HG02870 (cell line): Measurements from ENCODE around the gene CYP27B1.

Source experiments
- ATAC-seq: cut with Tn5 transposase; IDR thresholded peaks from one replicate; pipeline ENCODE4 v1.9.1; 2021; ENCODE audit warnings: mild to moderate bottlenecking, moderate library complexity; ENCODE audit not compliant: unreplicated experiment

The CYP27B1 gene

GRCh38 chr12:57737467-57738460, 29.1 kb downstream of the CYP27B1 start:
- ATAC-seq, result no peak

DNA sequence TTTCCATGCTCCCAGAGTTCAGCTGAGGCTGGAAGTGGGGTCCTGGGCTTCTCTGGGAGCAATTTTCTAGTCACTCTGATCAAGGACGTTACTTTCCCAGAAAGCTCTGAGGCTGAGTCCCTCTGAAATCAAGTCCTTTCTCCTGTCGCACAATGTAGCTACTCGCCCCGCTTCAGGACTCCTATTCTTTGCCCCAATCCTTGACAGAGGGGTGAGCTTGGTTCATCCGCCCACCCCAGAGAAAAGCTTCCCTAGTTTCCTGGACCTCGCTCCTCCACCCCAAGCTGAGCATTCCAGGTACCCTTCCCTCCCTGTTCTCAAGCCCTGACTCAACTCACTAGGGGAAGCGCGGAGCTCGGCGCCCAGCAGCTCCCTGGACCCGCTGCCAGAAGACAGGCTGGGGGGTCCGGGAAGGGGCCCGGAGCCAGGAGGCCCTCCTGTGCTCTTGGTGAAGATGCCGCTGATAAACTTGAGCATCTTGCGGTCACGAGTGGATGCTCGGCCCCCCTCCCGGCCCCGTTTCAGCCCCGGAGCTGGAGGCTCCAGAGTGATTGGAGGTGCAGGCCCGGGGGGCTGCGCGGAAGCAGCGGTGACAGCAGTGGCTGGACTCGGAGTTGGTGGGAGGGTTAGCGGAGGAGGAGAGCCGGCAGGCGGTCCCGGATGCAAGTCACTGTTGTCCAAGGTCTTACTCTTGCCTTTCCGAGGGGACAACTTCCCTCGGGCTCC, 30.0 kb downstream of the CYP27B1 start:
- no peak for ATAC-seq

GRCh38 chr12:57735952-57736740, 30.7 kb downstream of the CYP27B1 start:
- no peak for ATAC-seq

DNA sequence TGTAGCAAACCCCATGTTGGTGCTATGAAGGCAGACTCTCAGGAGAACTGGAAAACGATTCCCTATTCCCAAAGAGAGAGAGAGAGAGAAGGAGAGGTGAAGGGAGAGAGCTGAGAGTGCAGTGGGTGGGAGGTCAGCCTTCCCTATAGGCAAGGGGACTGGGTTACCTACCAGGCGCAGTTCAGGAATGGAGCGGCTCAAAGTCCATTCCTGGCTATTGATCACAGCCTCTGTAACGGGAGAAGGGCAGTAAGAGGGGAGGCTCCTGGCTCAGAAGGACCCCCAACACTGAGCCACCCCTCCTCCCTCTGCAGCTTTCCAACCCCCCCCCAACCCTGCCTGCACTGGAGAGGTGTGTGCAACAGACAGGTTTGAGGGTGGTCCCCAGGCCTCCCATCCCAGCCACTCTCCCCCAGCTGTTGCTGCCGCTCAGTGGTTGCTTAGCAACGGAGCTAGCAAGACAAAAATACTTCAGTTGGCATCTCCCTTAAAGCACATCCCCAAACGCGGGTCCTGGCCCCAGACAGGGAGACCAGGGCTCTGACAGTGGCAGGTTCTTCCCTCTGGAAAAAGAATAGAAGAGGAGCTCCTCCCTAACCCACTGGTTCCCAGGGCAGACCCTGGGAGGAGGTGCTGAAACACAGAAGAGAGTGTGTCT, 31.6 kb downstream of the CYP27B1 start:
- no peak for ATAC-seq

- no peak for ATAC-seq
Measured at GRCh38 chr12:57734591-57734990, 32.3 kb downstream of the CYP27B1 start.

DNA sequence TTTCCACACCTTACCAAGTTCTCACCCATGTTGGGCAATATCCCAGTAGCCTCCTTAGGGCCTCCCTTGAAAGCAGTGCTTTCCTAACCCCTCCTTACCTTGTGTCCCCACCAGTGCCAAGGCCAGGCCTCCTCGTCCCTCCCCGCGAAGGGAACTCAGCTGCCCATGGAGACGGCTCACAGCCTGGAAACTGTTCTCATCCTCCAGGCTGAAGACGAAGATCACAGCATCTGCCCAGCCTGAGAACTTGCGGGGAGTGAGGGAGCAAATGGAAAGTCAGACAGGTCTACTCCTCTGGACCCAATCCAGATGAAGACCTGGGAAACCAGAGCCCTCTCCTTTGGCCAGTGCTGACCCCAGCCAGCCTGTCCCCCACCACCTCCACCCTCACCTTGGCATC, 33.0 kb downstream of the CYP27B1 start:
- no peak for ATAC-seq

DNA sequence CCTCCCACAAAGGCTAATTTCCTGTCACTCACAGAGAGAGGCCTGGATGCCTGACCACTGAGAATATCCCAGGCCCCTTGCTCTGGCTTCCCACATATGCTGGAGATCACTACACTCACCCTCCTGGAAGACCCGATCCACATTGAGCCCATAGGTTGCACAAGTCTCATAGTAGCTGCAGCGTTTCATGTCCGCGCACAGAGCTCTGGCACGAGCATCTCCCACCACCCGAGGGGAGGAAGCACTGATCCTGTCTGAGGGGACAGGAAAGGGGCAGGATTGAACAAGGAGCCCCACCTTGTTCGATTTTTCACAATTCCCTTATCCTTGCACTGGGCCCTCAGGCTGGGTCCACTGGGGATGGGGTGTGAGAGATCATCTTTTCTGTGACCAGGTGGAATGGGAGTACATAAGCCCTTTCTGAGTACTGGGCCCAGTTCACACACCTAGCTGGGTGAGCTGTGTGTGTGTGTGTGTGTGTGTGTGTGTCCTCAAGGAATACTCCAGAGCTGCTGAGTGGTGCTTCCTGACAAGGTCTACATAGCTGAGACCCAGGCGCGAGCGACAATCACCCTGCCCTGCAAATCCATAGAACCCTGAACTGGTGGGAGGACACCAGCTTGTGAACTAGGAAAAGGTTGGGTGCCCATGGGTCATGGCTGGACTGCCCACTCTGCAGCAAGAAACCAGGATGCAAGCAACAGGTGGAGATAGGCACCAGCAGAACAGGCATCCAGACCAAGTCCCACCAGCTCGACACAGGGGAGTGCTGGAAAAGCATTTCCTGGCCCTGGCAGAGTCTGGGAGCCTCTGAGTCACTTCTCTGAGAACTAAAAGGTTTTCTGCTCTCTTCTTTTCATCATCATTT, 33.9 kb downstream of the CYP27B1 start:
- no peak for ATAC-seq

DNA sequence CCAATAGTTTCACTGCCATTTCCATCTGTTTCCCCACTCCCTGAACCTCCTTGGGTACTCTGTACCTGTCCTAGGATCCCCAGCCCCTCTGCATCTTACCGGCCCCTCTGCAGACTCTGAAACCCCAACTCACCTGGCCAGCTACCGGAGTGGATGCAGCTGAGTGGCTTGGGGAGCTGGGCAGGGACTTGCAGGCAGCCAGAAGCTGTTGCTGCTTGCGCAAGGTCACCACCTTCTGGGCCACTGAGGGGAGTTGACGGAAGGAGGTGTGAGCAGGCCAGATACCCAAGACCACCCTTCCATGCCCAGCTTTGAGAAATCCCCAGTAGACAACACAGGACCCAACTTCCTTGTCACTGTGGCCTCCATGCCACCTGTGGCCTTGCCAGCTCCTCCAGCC, 34.6 kb downstream of the CYP27B1 start:
- no peak for ATAC-seq

DNA sequence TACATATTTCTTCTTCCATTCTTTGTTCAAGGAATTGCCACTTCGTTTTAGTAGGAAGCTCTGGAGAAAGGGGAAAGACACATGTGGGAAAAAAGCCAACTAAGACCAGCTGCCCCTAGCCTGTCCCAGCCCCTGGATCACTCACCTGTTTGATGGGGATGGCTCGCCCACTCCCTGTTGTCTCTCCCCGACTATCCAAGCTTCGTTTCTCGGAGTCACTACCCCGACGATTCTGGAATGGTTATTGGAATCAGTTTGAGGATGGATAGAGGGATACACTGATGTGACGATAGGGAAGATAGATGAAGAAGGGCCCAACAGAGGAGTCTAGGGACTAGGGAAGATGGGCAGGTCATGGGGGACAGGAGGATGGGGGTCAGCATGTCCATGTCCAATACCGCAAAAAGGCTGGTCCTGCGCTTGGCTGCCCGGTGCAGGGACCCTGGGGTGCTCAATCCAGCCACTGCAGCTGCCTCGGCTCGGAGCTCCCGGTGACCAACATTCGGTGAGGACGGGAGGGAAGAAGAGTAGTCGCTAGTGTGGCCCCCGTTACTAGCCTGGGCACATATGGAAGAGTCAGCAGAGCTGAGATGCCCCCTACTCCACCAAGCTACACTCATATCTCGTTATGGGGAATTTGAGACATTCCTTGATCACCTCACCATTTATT, 35.3 kb downstream of the CYP27B1 start:
- no peak for ATAC-seq

DNA sequence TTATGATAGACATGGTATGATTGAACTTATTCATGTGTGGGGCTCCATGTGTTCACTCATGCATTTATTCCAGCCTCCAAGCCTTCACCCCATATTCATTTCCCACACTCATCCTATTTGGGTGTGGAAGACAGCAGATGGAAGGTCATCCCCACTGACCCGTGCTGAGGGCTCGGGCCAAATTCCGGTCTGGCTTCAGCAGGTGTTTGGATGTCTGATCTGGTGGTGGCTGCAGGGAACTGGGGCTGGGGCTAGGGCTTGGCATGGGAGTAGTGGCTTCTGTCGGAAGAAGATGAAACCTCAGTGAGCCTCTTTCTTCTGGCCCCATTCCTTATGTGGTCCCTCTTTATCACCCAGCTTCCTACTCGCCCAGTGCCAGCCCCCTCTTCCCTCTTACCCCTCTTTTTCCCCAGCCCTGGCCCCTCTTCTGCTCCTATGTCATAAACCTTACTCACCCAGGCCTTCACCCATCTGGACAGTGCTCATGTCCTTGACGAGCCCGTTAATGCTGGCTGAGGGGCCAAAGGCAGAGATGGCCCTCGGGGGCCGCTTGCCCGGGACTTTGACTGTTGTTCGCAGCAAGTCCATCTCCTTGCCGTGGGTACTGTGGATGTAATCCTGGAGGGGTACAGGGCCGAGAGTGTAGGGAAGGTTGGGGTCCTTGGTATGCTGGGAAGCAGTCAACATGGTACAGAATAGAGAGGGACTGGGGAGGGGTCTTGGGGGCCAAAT, 36.4 kb downstream of the CYP27B1 start:
- no peak for ATAC-seq

DNA sequence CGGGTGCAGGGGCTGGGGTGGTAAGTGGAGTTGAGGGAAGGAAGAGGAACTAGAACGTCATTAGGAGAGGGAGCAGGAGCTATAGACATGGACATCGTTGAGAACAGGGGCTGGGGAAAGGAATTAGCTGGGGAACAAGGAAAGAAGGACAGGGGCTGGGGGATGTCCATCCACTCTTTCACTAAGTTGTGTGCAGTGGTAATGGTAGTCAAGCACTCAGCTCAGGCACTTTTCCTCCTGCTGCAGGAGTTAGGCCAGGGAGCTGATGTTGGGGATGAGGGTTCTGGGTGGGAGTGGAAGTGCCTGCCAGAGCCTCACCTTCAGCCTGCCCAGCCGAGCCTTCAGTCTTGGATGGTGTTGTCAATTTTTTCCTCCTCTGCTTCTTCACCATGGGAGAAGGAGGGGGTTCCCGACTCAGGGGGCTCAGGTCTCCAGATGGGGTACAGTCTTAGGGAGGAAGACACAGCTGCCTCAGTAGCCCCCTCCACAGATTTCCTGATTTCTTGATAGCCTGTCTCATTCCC, 37.5 kb downstream of the CYP27B1 start:
- ATAC-seq, result no peak

GRCh38 chr12:57727758-57728395, 39.0 kb downstream of the CYP27B1 start:
- ATAC-seq, result no peak

DNA sequence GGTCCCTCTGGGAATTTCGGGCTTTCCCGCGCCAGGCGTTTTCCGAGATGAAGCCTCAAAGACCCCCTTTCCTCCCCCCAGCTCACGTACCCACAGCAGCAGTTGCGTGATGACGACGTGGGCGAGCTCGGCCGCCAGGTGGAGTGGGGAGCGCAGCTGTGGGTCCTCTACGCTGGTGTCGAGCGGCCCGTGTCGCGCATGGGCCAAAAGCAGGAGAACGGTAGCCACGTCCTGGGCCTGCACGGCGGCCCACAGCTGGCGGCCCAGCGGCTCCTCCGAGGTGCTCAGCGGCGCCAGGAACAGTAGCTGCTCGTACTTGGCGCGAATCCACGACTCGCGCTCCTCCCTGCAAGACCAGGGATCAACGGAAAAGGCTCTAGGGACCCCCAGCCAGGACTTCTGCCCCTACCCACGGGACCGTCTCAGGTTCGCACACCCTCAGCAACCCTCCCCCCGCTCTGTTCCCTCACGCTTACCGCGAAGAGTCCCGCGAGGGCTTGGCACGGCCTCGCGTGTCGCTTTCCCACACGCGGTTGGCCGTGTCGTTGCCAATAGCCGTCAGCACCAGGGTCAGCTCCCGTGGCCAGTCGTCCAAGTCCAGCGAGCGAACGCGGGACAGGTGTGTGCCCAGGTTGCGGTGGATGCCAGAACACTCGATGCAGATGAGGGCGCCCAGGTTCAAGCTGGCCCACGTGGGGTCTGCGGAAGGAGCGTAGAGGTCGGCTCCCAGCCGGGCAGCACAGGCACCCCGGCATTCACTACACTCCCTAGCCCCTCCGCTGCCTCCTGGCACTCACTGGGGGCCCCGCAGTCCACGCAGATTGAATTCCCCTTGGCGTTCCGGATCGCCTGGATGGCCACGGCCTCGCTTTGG, 39.8 kb downstream of the CYP27B1 start:
- ATAC-seq, result no peak

DNA sequence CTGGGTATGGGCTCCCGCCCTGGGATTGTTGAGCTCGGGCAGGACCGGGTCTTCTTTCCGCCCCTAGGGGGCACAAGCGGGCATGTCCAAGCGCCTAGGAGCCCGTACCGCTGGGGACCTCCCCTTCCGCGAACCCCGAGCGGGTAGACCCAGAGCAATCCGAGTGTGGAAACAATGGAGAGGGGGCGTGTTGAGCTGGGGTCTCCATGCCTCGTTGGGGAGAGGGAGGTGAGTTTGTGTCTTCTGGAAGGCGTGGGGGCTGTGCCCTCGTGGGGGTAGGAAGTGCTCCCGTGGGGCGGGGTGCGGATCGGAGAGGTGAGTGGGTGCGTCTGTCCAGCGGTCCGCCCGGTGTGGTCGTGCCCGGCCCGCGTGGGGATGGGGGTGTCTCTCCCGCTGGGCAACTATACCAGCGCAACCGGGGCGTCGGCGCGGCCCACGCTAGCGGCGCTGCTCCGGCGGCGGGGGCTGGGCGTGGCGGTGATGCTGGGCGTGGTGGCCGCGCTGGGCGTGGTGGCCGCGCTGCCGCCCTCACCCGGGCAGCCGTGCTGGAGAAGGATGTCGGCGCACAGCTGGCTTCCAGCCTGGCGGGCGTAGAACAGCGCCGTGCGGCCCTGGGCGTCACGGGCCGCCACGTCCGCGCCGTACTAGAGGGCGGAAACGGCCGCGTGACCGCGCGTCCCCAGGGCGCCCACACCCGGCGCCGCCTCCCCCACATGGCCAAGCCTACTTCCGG, 40.6 kb downstream of the CYP27B1 start:
- ATAC-seq, result no peak

DNA sequence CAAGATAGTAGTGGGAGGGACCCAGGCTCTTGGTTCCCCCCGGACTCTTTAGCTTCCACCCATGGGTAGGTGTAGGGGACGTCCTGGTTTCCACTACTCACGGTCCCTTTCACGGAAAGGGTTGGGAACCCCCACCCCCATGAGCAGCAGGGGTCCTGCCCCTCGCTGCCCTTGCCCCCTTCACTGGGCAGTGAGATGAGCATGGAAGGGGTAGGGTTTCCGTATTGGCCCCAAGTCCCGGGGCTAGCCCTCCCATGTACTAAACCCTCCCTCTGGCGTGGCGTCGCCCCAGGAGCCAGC, 41.1 kb downstream of the CYP27B1 start:
- no peak for ATAC-seq
